K562 (cell line): ENCODE data around the gene LETM1. TPM values are rescaled to one million over a fixed set of nuclear protein-coding genes. Genes with fewer than 3 reads are reported as not detected.

ENCODE experiments used
- ATAC-seq: fragments of 200-7000 bp; cut with Tn5 transposase; 3 replicates; pipeline ENCODE4 v1.9.1; 2020; ENCODE audit warnings: moderate library complexity
- Bru-seq: library from RNA; stranded (reverse); fragments of 400-500 nt; gene quantifications from one replicate; lab custom pipeline; 2021; lab: Mats Ljungman, UMichigan
- BruChase-seq, 2 experiments: library from RNA; stranded (reverse); fragments of 400-500 nt; gene quantifications; one replicate each; lab custom pipeline; 2021; lab: Mats Ljungman, UMichigan
- BruUV-seq: library from RNA; stranded (reverse); fragments of 400-500 nt; replicated peaks from 2 replicates; lab custom pipeline; 2021; lab: Mats Ljungman, UMichigan
- CTCF ChIA-PET: fragments of 300-600 bp; formaldehyde crosslinking; extraction: SDS; loops from one replicate; lab custom pipeline; 2021; ENCODE audit warnings: low intra/inter-chr PET ratio; lab: Yijun Ruan, JAX
- POLR2A ChIA-PET: fragments of 300-600, 350-650 bp; sonication (Branson Sonifier 250); formaldehyde crosslinking; extraction: SDS; loops from one replicate; lab custom pipeline; 2021; ENCODE audit warnings: antibody characterized with exemption, inconsistent platforms; lab: Yijun Ruan, JAX
- DNase-seq, 4 experiments: peaks; one replicate each; pipeline versions ENCODE4 v3.0.0 to v3.0.0-alpha.2; 2011 to 2018; ENCODE audit warnings: low spot score in 3 of 4, mixed read lengths in 3 of 4; ENCODE audit errors: extremely low read depth in 1 of 4
- FAIRE-seq: peaks from 2 replicates; lab custom pipeline; 2011; peaks lifted over from hg19 to GRCh38; lab: Jason Lieb, UNC
- H2AFZ ChIP-seq: 2 replicates; pipeline ENCODE4 v1.6.0; 2011; ENCODE audit warnings: low read depth, low read length, control low read depth, inconsistent platforms
- H3K27ac ChIP-seq: fragments of 200-600 bp; 3 replicates; pipeline ENCODE4 v1.8.0; 2011; ENCODE audit warnings: low read depth, mild to moderate bottlenecking, control low read depth, inconsistent platforms, low read length, moderate library complexity, mixed read lengths; ENCODE audit errors: extremely low read depth
- H3K27me3 ChIP-seq, 2 experiments: fragments of 300-600 bp in 1 of 2; 2 replicates in 1 of 2; 3 replicates in 1 of 2; pipeline versions ENCODE4 v1.6.0 to v1.8.0; 2011; ENCODE audit warnings: inconsistent platforms in 2 of 2, low read length in 2 of 2, mild to moderate bottlenecking in 1 of 2, mixed read lengths in 1 of 2, moderate library complexity in 1 of 2; ENCODE audit not compliant: control insufficient read depth in 2 of 2, insufficient read depth in 2 of 2
- H3K36me3 ChIP-seq: fragments of 300-600 bp; 3 replicates; pipeline ENCODE4 v1.8.0; 2011; ENCODE audit warnings: mild to moderate bottlenecking, low read length, inconsistent platforms; ENCODE audit not compliant: control insufficient read depth, insufficient read depth
- H3K4me1 ChIP-seq, 2 experiments: fragments of 200-600 bp in 1 of 2; replicated peaks in 1 of 2; 2 replicates in 1 of 2; 3 replicates in 1 of 2; pipeline versions ENCODE4 v1.5.1 to v1.8.0; 2011; ENCODE audit warnings: inconsistent platforms in 2 of 2, low read length in 2 of 2, mild to moderate bottlenecking in 1 of 2, mixed read lengths in 1 of 2, moderate library complexity in 1 of 2; ENCODE audit not compliant: control insufficient read depth in 2 of 2, insufficient read depth in 2 of 2
- H3K4me2 ChIP-seq: 2 replicates; pipeline ENCODE4 v1.6.1; 2011; ENCODE audit warnings: low read length, control low read depth, inconsistent platforms, mixed read lengths; ENCODE audit not compliant: insufficient read depth
- H3K4me3 ChIP-seq: fragments of 200-600 bp; sonication (generic), shearing (Covaris generic); 2 replicates; pipeline ENCODE4 v1.5.1; 2016; ENCODE audit warnings: control low read depth, inconsistent platforms
- H3K79me2 ChIP-seq: fragments of 200-600 bp; 3 replicates; pipeline ENCODE4 v1.8.0; 2011; ENCODE audit warnings: low read length, inconsistent platforms; ENCODE audit not compliant: control insufficient read depth, insufficient read depth
- H3K9ac ChIP-seq, 2 experiments: 2 replicates each; pipeline versions ENCODE4 v1.6.0 to v1.6.1; 2011; ENCODE audit warnings: low read depth in 2 of 2, low read length in 2 of 2, control low read depth in 1 of 2, inconsistent platforms in 1 of 2, mild to moderate bottlenecking in 1 of 2, mixed read lengths in 1 of 2; ENCODE audit not compliant: insufficient read depth in 1 of 2
- H3K9me1 ChIP-seq: one replicate; pipeline ENCODE4 v1.6.0; 2011; ENCODE audit warnings: inconsistent platforms, mild to moderate bottlenecking, low read length, moderate library complexity; ENCODE audit not compliant: control insufficient read depth, insufficient read depth
- H3K9me3 ChIP-seq: replicated peaks from 2 replicates; pipeline ENCODE4 v1.5.1; 2011; ENCODE audit warnings: low read depth, low read length, inconsistent platforms; ENCODE audit not compliant: control insufficient read depth, insufficient read depth
- H4K20me1 ChIP-seq: replicated peaks from 2 replicates; pipeline ENCODE4 v1.6.1; 2011; ENCODE audit warnings: low read length, inconsistent platforms, mixed read lengths; ENCODE audit not compliant: control insufficient read depth, insufficient read depth
- AFF1 ChIP-seq, 2 experiments: fragments of 450-650 bp; IDR thresholded peaks; 2 replicates each; pipeline ENCODE4 v1.6.1; 2018; ENCODE audit warnings: mild to moderate bottlenecking in 2 of 2, low read depth in 1 of 2; ENCODE audit not compliant: partially characterized antibody in 2 of 2
- CSDE1 ChIP-seq, 2 experiments: fragments of 450-650 bp; IDR thresholded peaks; 2 replicates each; pipeline ENCODE4 v1.6.1; 2016; ENCODE audit warnings: mild to moderate bottlenecking in 1 of 2
- KLF1 ChIP-seq: fragments of 450-650 bp; IDR thresholded peaks from 2 replicates; pipeline ENCODE4 v1.6.1; 2016; ENCODE audit warnings: missing genetic modification characterization, missing compliant biosample characterization
- MNT ChIP-seq, 2 experiments: fragments of 450-650 bp; conservative IDR thresholded peaks; 2 replicates each; pipeline ENCODE4 v1.6.1; 2017; ENCODE audit warnings: mild to moderate bottlenecking in 2 of 2, moderate library complexity in 2 of 2
- SRSF9 ChIP-seq: fragments of 200-400 bp; formaldehyde crosslinking; IDR thresholded peaks from 2 replicates; pipeline ENCODE4 v1.6.1; 2017; ENCODE audit warnings: low read depth, low read length, borderline replicate concordance
- ZBTB2 ChIP-seq: fragments of 450-650 bp; IDR thresholded peaks from 2 replicates; pipeline ENCODE4 v1.6.1; 2016; ENCODE audit warnings: antibody characterized with exemption
- WGBS: fragments of 100-300 bp; shearing (Covaris generic); methylation state at CpG from one replicate; pipeline ENCODE4 v1.1.6; 2016; ENCODE audit warnings: low coverage, mixed read lengths; ENCODE audit not compliant: insufficient coverage; ENCODE audit errors: missing lambda C conversion rate; 5-methylcytosine and 5-hydroxymethylcytosine counted together
- in situ Hi-C: fragments of 300-500 bp; cut with MboI; formaldehyde crosslinking; loops from 4 replicates; pipeline ENCODE4 v1.15.0; 2018; ENCODE audit warnings: inconsistent platforms, mixed read lengths
- intact Hi-C: fragments of 100-400 bp; cut with micrococcal nuclease; formaldehyde crosslinking; loops from 2 replicates; pipeline ENCODE4 v1.14.2; 2022
- long read RNA-seq, 3 experiments: library from polyadenylated mRNA in 2 of 3; library from RNA in 1 of 3; unstranded in 2 of 3; stranded (forward) in 1 of 3; transcript quantifications; one replicate each; pipeline ENCODE4 v2.0.0, GENCODE V29; 2019 to 2022
- polyA minus RNA-seq, 3 experiments: library from RNA; depleted of rRNA, polyadenylated mRNA; stranded (reverse); fragments of >200 nt; gene quantifications; 2 replicates each; pipeline ENCODE4 v1.2.3, GENCODE V29; 2011
- polyA plus RNA-seq, 8 experiments: library from polyadenylated mRNA; depleted of rRNA in 4 of 8; stranded (reverse) in 5 of 8; unstranded in 3 of 8; fragments of >200 nt; fragmentation: Nextera tagmentation in 2 of 8; fragmentation: Illumina TruSeq in 1 of 8; extraction: Ambion mirVana in 2 of 8; extraction: Trizol in 1 of 8; gene quantifications; 2 replicates each; pipeline versions ENCODE4 v1.2.1 to v1.2.3, GENCODE V29; 2011 to 2014; ENCODE audit warnings: inconsistent platforms in 1 of 8, missing spikeins in 1 of 8
- total RNA-seq, 7 experiments: library from RNA; depleted of rRNA in 6 of 7; stranded (reverse); fragments of >200 nt in 6 of 7; fragmentation: Illumina TruSeq in 2 of 7; extraction: Trizol in 2 of 7; gene quantifications; 2 replicates each; pipeline versions ENCODE4 v1.2.1 to v1.2.3, GENCODE V29; 2011 to 2021; ENCODE audit warnings: low replicate concordance in 1 of 7

The LETM1 gene
- 127 and 320 TPM in 2 replicates for total RNA-seq (2011; cell fraction: chromatin; rRNA removed; ENCODE audit: low replicate concordance)
- 226 and 230 TPM in 2 replicates for total RNA-seq (2011; cell fraction: nucleolus; rRNA removed)
- 127 and 144 TPM in 2 replicates for total RNA-seq (2011; cell fraction: nucleoplasm; rRNA removed)
- total RNA-seq (2014; rRNA removed), result 99.1 and 118 TPM in 2 replicates
- total RNA-seq (2014; rRNA removed; fragmentation: Illumina TruSeq; extraction: Trizol), result 26.9 and 33.1 TPM in 2 replicates
- 48.3 and 49.6 TPM in 2 replicates for total RNA-seq (2015; rRNA removed; fragmentation: Illumina TruSeq; extraction: Trizol)
- 105 and 109 TPM in 2 replicates for total RNA-seq (2021)
- polyA plus RNA-seq (2011; rRNA removed), result 28.3 and 38.6 TPM in 2 replicates
- 25.3 and 48.8 TPM in 2 replicates for polyA plus RNA-seq (2011; cell fraction: cytosol; rRNA removed)
- 122 and 226 TPM in 2 replicates for polyA plus RNA-seq (2011; cell fraction: nucleus; rRNA removed)
- polyA plus RNA-seq (2012), result 34.0 and 53.2 TPM in 2 replicates
- polyA plus RNA-seq (2014; fragmentation: Illumina TruSeq; extraction: Trizol), result 35.0 and 44.2 TPM in 2 replicates
- polyA plus RNA-seq (2014; fragmentation: Nextera tagmentation; extraction: Ambion mirVana), result 1 to 10 TPM; 3.9 to 5.6 TPM
- 67.7 and 72.0 TPM in 2 replicates for polyA plus RNA-seq (2014; rRNA removed)
- 43.8 and 47.1 TPM in 2 replicates for polyA minus RNA-seq (2011; rRNA and poly(A)+ RNA removed)
- polyA minus RNA-seq (2011; cell fraction: cytosol; rRNA and poly(A)+ RNA removed), result 67.2 and 76.8 TPM in 2 replicates
- 76.1 and 82.1 TPM in 2 replicates for polyA minus RNA-seq (2011; cell fraction: nucleus; rRNA and poly(A)+ RNA removed)
- percentile 77 among the genes with signal in this experiment for Bru-seq, nascent RNA
- BruChase-seq, experiment 1, labeled RNA remaining after a 2-hour chase, result percentile 78 among the genes with signal in this experiment
- BruChase-seq, experiment 2, labeled RNA remaining after a 6-hour chase, result percentile 80 among the genes with signal in this experiment
- long read RNA-seq, experiment 1, full-length matches to known transcripts, result 346 of 693 reads
- long read RNA-seq, experiment 1, partial matches to known transcripts, result 166 of 693 reads
- long read RNA-seq, experiment 1, other reads (novel, unspliced or antisense), result 181 of 693 reads
- long read RNA-seq, experiment 2, full-length matches to known transcripts, result 27 of 94 reads
- long read RNA-seq, experiment 2, partial matches to known transcripts, result 22 of 94 reads
- long read RNA-seq, experiment 2, other reads (novel, unspliced or antisense), result 45 of 94 reads
- long read RNA-seq, experiment 3, full-length matches to known transcripts, result 69 of 111 reads
- long read RNA-seq, experiment 3, partial matches to known transcripts, result 35 of 111 reads
- long read RNA-seq, experiment 3, other reads (novel, unspliced or antisense), result 7 of 111 reads

- TSS peak; percentile 79 for BruUV-seq
- H3K4me1 ChIP-seq, result peaks cover 40 to 60% of the 10 kb centered on the region in 2 experiments
- under 1% methylated on average over 57 of the region's 107 CpGs for WGBS
- CTCF ChIA-PET, result interaction anchor here (1.0 to 2.7 kb wide), 2 partner anchors 43 to 54 kb away, joined by 4 to 6 read pairs; no protein-coding TSS in a partner anchor
- H3K4me3 ChIP-seq, result peak within 1 kb of the TSS; percentile 94
- H4K20me1 ChIP-seq, result peaks cover 23% of the 10 kb centered on the region
- no peaks in the 10 kb centered on the region for H3K9me3 ChIP-seq
- DNase-seq, result peak; percentile 91 to 96 (median 93)
- FAIRE-seq, result peak; percentile 67
- H2AFZ ChIP-seq, result peak within 1 kb of the TSS; percentile 96
- intact Hi-C loops, result loop anchor here (1.0 kb wide), 1 partner anchor 43 kb away; no protein-coding TSS in a partner anchor
- peaks cover 68% of the 10 kb centered on the region for H3K79me2 ChIP-seq
- POLR2A ChIA-PET, result interaction anchor here (0.7 to 4.3 kb wide), 9 partner anchors 12 to 44 kb away, joined by 3 to 17 read pairs (median 4); partner anchors contain the start of gene NSD2
- H3K27me3 ChIP-seq, result no peaks in the 10 kb centered on the region
- H3K36me3 ChIP-seq, result peaks cover 24% of the 10 kb centered on the region
- peak; percentile 95 for ATAC-seq
- H3K9ac ChIP-seq, result peak within 1 kb of the TSS; percentile 86 to 100
- peak within 1 kb of the TSS; percentile 91 for H3K4me2 ChIP-seq
- peaks cover 11% of the 10 kb centered on the region for H3K9me1 ChIP-seq
- in situ Hi-C loops, result no loop called here
- H3K27ac ChIP-seq, result peak within 1 kb of the TSS; percentile 84
- TF ChIP-seq MNT (conservative IDR thresholded peaks at IDR 0.05) (peak; percentile 80 to 91), ZBTB2 (0 out of 2 replicates have a peak, but pooled peaks have one; percentile 5), SRSF9 (no peak), KLF1 (peak; percentile 40; the same call in 1 of the 2 replicates), CSDE1 (IDR thresholded peaks at IDR 0.05) (no peak; a peak in 1 of 4 replicates), AFF1 (IDR thresholded peaks at IDR 0.05; ENCODE audit: low read depth in 1 of 2, partially characterized antibody in 2 of 2) (peak in 1 of 2 experiments; percentile 95)
Measured at GRCh38 chr4:1856071-1856942, at the start of gene LETM1. LETM1 (minus strand) TSS chr4:1856156; CDS start chr4:1855950, 206 bp downstream.
